D721Med (cell line): ENCODE measurements around the gene KCTD1.

Experiments used
- DNase-seq: peaks from one replicate; pipeline ENCODE4 v3.0.0; 2011; ENCODE audit warnings: low spot score; ENCODE audit not compliant: insufficient read length
- FAIRE-seq: peaks from 2 replicates; lab custom pipeline; 2011; peaks lifted over from hg19 to GRCh38; lab: Jason Lieb, UNC
- CTCF ChIP-seq: IDR thresholded peaks from 2 replicates; pipeline ENCODE4 v1.5.1; 2012; ENCODE audit warnings: mild to moderate bottlenecking, control low read depth; ENCODE audit not compliant: insufficient read depth; ENCODE audit errors: missing control alignments

The KCTD1 gene

GRCh38 chr18:26473672-26474071 is 74.7 kb downstream of the KCTD1 start:
- no peak for FAIRE-seq
- no peak for DNase-seq
- no peak for TF ChIP-seq CTCF

- FAIRE-seq = no peak
- TF ChIP-seq CTCF = no peak
- DNase-seq = no peak
Observed at GRCh38 chr18:26471826-26472225, 76.5 kb downstream of the KCTD1 start.

- no peak for TF ChIP-seq CTCF
- no peak for DNase-seq
- no peak for FAIRE-seq
Observed at GRCh38 chr18:26471027-26471426, 77.3 kb downstream of the KCTD1 start.

- DNase-seq (no peak), FAIRE-seq (no peak)
- no peak for TF ChIP-seq CTCF
Observed at GRCh38 chr18:26470011-26470637, 78.2 kb downstream of the KCTD1 start.

GRCh38 chr18:26468931-26469340 is 79.4 kb downstream of the KCTD1 start:
- no peak for DNase-seq
- peak; percentile 39 for TF ChIP-seq CTCF
- no peak for FAIRE-seq

- TF ChIP-seq CTCF = no peak
- DNase-seq (no peak), FAIRE-seq (no peak)
Observed at GRCh38 chr18:26466026-26466425, 82.3 kb downstream of the KCTD1 start.

GRCh38 chr18:26465431-26465830 is 82.9 kb downstream of the KCTD1 start:
- FAIRE-seq = no peak
- no peak for DNase-seq
- TF ChIP-seq CTCF = no peak
